D721Med (cell line): Measurements from ENCODE around the gene TGFBI.

Source experiments
- DNase-seq: peaks from one replicate; pipeline ENCODE4 v3.0.0; 2011; ENCODE audit warnings: low spot score; ENCODE audit not compliant: insufficient read length
- FAIRE-seq: peaks from 2 replicates; lab custom pipeline; 2011; peaks lifted over from hg19 to GRCh38; lab: Jason Lieb, UNC
- CTCF ChIP-seq: IDR thresholded peaks from 2 replicates; pipeline ENCODE4 v1.5.1; 2012; ENCODE audit warnings: mild to moderate bottlenecking, control low read depth; ENCODE audit not compliant: insufficient read depth; ENCODE audit errors: missing control alignments

Gene TGFBI

DNA sequence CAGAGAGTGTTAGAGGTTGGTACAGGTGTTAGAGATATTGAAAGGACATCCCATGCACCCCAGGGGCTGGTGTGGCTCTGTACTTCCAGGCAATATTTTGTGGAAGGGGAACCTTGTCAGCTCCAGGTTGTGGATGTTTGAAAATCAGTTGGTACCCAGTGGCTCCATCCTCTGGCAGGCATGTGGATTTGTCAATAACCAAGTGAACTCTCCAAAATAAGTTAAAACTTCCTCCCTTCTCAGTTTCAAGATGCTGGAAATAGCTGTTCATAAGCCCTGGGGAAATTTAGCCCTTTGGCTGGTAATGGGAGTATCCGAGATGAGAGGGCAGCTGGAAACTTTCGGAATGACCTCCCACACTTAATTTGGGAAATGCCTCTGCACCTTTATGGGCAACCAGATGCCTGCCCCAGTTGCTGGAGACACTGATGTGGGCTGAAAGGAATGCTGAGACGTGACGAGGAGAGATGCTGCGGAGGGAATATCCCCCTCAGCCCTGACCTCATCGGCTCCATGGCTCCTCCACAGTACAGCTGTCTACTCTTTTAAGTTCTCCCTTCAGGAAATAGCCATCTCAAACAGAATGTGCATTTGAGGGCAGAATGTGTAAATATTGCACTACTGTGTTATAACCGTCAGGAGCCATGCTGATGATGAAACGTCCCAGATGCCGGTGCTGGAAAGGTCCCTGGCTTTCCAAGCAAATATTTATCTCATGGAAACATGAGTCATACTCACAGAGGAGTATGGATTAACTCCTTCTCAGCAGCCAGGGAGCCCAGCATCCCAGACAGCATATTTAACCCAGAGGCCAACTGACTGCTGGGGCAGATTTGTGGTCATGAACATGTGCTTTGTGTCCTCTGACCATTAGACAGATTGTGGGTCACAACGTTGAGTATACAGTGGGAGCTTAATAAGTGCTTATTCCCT, 29.5 kb downstream of the TGFBI start:
- TF ChIP-seq CTCF: peak; percentile 23
- DNase-seq (no peak), FAIRE-seq (no peak)

GRCh38 chr5:136058972-136059354, 30.2 kb downstream of the TGFBI start:
- no peak for TF ChIP-seq CTCF
- no peak for FAIRE-seq

DNA sequence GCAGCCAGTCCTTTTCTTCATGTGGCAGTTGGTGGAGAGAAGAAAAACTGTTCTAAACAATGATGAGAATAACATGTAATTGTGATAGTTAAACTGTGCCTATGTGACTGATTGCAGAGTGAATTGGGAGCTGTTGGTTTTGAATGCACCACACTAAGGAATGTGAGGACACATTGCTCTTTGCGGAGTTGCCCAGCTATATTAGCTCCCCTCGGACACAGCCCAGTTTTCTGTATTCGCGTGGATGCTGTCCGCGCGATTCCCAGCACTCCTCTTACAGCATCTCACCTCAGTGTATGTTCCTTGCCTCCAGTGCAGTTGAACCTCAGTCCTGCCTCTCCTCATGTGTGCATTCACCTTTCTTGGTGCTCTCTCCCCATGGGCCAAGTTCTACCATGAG, 32.2 kb downstream of the TGFBI start:
- FAIRE-seq (no peak), DNase-seq (no peak)
- no peak for TF ChIP-seq CTCF

More at GRCh38 chr5:136058972-136059354, 30.2 kb downstream of the TGFBI start:
- DNase-seq: no peak

- no peak for DNase-seq
- no peak for TF ChIP-seq CTCF
- FAIRE-seq: no peak
Observed at GRCh38 chr5:136061630-136062365, 33.0 kb downstream of the TGFBI start.

DNA sequence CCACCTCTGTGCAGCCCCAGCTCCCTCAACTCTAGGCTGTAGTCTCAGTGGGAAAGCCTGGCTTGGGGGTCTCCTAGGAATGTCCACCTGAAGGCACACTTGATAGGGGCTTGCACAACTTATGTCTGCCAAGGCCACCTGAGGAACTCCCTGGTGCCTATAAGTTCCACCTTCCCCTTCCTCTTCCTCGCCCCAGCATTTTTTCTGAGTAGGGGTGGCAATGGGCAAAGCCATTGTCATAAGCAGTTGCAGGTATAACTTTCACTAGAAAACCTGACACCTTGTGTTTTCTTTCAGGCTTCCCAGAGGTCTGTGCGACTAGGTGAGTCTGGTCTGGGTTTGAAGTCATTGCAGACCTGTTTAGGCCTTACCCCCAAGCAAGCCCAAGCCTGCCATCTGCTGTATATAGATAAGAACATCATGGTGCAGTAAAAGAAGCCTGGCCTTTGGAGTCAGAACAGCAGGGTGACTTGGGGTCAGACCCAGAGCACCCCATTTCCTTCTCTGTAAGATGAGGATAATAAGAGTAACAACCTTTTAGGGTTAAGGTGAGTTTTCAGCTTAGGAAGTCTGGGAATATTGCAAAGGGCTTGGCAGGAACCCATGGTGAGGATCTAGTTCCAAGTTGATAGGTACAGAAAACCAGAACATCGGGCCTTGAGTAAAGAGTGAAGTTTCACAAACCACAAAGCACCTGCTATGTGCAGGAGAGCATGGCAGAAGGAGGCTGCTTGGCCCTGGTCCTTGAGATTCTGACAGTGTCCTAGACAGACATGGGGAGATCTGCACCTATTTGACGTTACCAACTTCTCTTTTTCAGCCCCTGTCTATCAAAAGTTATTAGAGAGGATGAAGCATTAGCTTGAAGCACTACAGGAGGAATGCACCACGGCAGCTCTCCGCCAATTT, 33.8 kb downstream of the TGFBI start:
- FAIRE-seq: no peak
- TF ChIP-seq CTCF: peak; percentile 57
- no peak for DNase-seq

GRCh38 chr5:136063778-136064465, 35.1 kb downstream of the TGFBI start:
- no peak for FAIRE-seq
- no peak for DNase-seq
- TF ChIP-seq CTCF: no peak
